SK-N-SH (cell line): ENCODE measurements around the gene AGAP1. TPM values are rescaled to one million over a fixed set of nuclear protein-coding genes. Genes with fewer than 3 reads are reported as not detected.

Experiments used
- CTCF ChIA-PET: fragments of 300-600, 350-600 bp; formaldehyde crosslinking; extraction: SDS; loops from one replicate; lab custom pipeline; 2021; lab: Yijun Ruan, JAX
- POLR2A ChIA-PET: fragments of 350-600 bp; sonication (Branson Sonifier 250); formaldehyde crosslinking; extraction: SDS; loops from one replicate; lab custom pipeline; 2020; ENCODE audit warnings: antibody characterized with exemption, inconsistent platforms; lab: Yijun Ruan, JAX
- DNase-seq: peaks from one replicate; pipeline ENCODE4 v3.0.0; 2012
- H2AFZ ChIP-seq: fragments of 200-600 bp; sonication (generic); 2 replicates; pipeline ENCODE4 v1.8.1; 2016; ENCODE audit warnings: antibody characterized with exemption, mild to moderate bottlenecking, low read depth
- H3F3A ChIP-seq: fragments of 200-600 bp; sonication (generic); replicated peaks from 2 replicates; pipeline ENCODE3; 2016; ENCODE audit warnings: antibody characterized with exemption, mild to moderate bottlenecking; ENCODE audit not compliant: insufficient read depth
- H3K27ac ChIP-seq, 2 experiments: fragments of 200-500 bp in 1 of 2; fragments of 200-600 bp in 1 of 2; sonication (Bioruptor generic) in 1 of 2; sonication (generic), shearing (Covaris generic) in 1 of 2; 2 replicates each; pipeline versions ENCODE4 v1.5.1 to v1.6.1; 2014 to 2016; ENCODE audit warnings: low read depth in 2 of 2, inconsistent platforms in 1 of 2, low read length in 1 of 2, mild to moderate bottlenecking in 1 of 2, mixed read lengths in 1 of 2
- H3K27me3 ChIP-seq: fragments of 200-600 bp; sonication (generic), shearing (Covaris generic); 2 replicates; pipeline ENCODE4 v1.6.1; 2016; ENCODE audit warnings: mixed run types; ENCODE audit not compliant: insufficient read depth
- H3K36me3 ChIP-seq, 2 experiments: fragments of 200-500 bp in 1 of 2; fragments of 200-600 bp in 1 of 2; sonication (Bioruptor generic) in 1 of 2; sonication (generic) in 1 of 2; replicated peaks in 1 of 2; 2 replicates each; pipeline versions ENCODE3 to v1.5.1; 2014 to 2016; ENCODE audit warnings: low read length in 1 of 2, mild to moderate bottlenecking in 1 of 2; ENCODE audit not compliant: insufficient read depth in 2 of 2, control insufficient read depth in 1 of 2
- H3K4me1 ChIP-seq, 2 experiments: fragments of 200-500 bp in 1 of 2; fragments of 200-600 bp in 1 of 2; sonication (Bioruptor generic) in 1 of 2; sonication (generic), shearing (Covaris generic) in 1 of 2; 2 replicates each; pipeline versions ENCODE4 v1.5.1 to v1.6.1; 2014 to 2016; ENCODE audit warnings: low read depth in 1 of 2, low read length in 1 of 2, mixed run types in 1 of 2; ENCODE audit not compliant: insufficient read depth in 2 of 2, control insufficient read depth in 1 of 2
- H3K4me2 ChIP-seq: fragments of 200-600 bp; sonication (generic), shearing (Covaris generic); 2 replicates; pipeline ENCODE4 v1.6.1; 2017; ENCODE audit warnings: mixed run types
- H3K4me3 ChIP-seq, 2 experiments: fragments of 200-500 bp in 1 of 2; fragments of 200-600 bp in 1 of 2; sonication (Bioruptor generic) in 1 of 2; sonication (generic), shearing (Covaris generic) in 1 of 2; 2 replicates each; pipeline versions ENCODE4 v1.5.1 to v1.8.1; 2014 to 2016; ENCODE audit warnings: low read depth in 2 of 2, inconsistent platforms in 1 of 2, low read length in 1 of 2, mild to moderate bottlenecking in 1 of 2, mixed read lengths in 1 of 2, moderate library complexity in 1 of 2
- H3K79me2 ChIP-seq: fragments of 200-600 bp; sonication (generic); 2 replicates; pipeline ENCODE4 v1.8.1; 2017; ENCODE audit warnings: mild to moderate bottlenecking; ENCODE audit not compliant: insufficient read depth
- H3K9ac ChIP-seq: fragments of 200-600 bp; sonication (generic); 2 replicates; pipeline ENCODE4 v1.6.1; 2017; ENCODE audit warnings: mixed run types
- H3K9me2 ChIP-seq: fragments of 200-600 bp; sonication (generic); 2 replicates; pipeline ENCODE4 v1.6.1; 2017; ENCODE audit warnings: mixed run types
- H3K9me3 ChIP-seq: fragments of 200-600 bp; sonication (generic); 2 replicates; pipeline ENCODE4 v1.6.1; 2017; ENCODE audit warnings: mixed run types, mild to moderate bottlenecking, moderate library complexity
- H4K20me1 ChIP-seq: fragments of 200-600 bp; sonication (generic); 2 replicates; pipeline ENCODE4 v1.6.1; 2017; ENCODE audit warnings: mild to moderate bottlenecking, mixed run types; ENCODE audit not compliant: insufficient read depth
- CHD2 ChIP-seq: fragments of 150-350 bp; IDR thresholded peaks from 2 replicates; pipeline ENCODE4 v1.6.1; 2018; ENCODE audit warnings: low read length; ENCODE audit not compliant: partially characterized antibody
- EP300 ChIP-seq, 2 experiments: IDR thresholded peaks; 2 replicates each; pipeline versions ENCODE4 v1.4.0 to v1.6.1; 2012; ENCODE audit warnings: borderline replicate concordance in 1 of 2, low read depth in 1 of 2, low read length in 1 of 2
- EZH2phosphoT487 ChIP-seq: fragments of 200-600 bp; sonication (generic); IDR thresholded peaks from 2 replicates; pipeline ENCODE4 v1.6.1; 2017; ENCODE audit warnings: low read depth, mixed run types, mild to moderate bottlenecking, antibody characterized with exemption, moderate library complexity, borderline replicate concordance
- FOSL2 ChIP-seq: IDR thresholded peaks from 2 replicates; pipeline ENCODE4 v1.4.0; 2012; ENCODE audit warnings: low read depth, mild to moderate bottlenecking, moderate library complexity, borderline replicate concordance
- FOXM1 ChIP-seq: IDR thresholded peaks from 2 replicates; pipeline ENCODE4 v1.4.0; 2012; ENCODE audit warnings: low read depth, mild to moderate bottlenecking
- GABPA ChIP-seq: IDR thresholded peaks from 2 replicates; pipeline ENCODE4 v1.4.0; 2012; ENCODE audit warnings: low read depth, mild to moderate bottlenecking
- GATA2 ChIP-seq: sonication (generic); formaldehyde crosslinking; IDR thresholded peaks from 2 replicates; pipeline ENCODE4 v1.5.0; 2020; ENCODE audit warnings: mild to moderate bottlenecking, missing genetic modification reagents
- JUND ChIP-seq: IDR thresholded peaks from 2 replicates; pipeline ENCODE4 v1.4.0; 2012
- MXI1 ChIP-seq: IDR thresholded peaks from 2 replicates; pipeline ENCODE4 v1.6.1; 2012; ENCODE audit warnings: mild to moderate bottlenecking, low read depth, low read length, improper control_type of control experiment
- NRF1 ChIP-seq: IDR thresholded peaks from 2 replicates; pipeline ENCODE4 v1.6.1; 2012; ENCODE audit warnings: low read depth, mild to moderate bottlenecking, low read length
- POLR2AphosphoS5 ChIP-seq: IDR thresholded peaks from 2 replicates; pipeline ENCODE4 v1.6.1; 2012; ENCODE audit warnings: low read depth, low read length
- TCF12 ChIP-seq: IDR thresholded peaks from 2 replicates; pipeline ENCODE4 v1.4.0; 2012
- USF2 ChIP-seq: fragments of 150-350 bp; IDR thresholded peaks from 2 replicates; pipeline ENCODE4 v1.6.1; 2017; ENCODE audit warnings: antibody characterized with exemption, low read length, low read depth, borderline replicate concordance
- ZBTB33 ChIP-seq: IDR thresholded peaks from 2 replicates; pipeline ENCODE4 v1.4.0; 2012; ENCODE audit warnings: low read depth, borderline replicate concordance
- WGBS: methylation state at CpG from one replicate; pipeline ENCODE4 v1.1.6; 2017; ENCODE audit warnings: low lambda C conversion rate; 5-methylcytosine and 5-hydroxymethylcytosine counted together
- polyA plus RNA-seq, 3 experiments: library from polyadenylated mRNA; depleted of rRNA; stranded (reverse); fragments of >200 nt; gene quantifications; 2 replicates each; pipeline ENCODE4 v1.2.3, GENCODE V29; 2012
- TF ChIP-seq, protein P1 (sequence below): IDR thresholded peaks from 2 replicates; pipeline ENCODE4 v1.6.1; 2012; ENCODE audit warnings: mild to moderate bottlenecking, low read depth, low read length, moderate library complexity

The AGAP1 gene
- polyA plus RNA-seq, 1 of the 3 experiments (the other 2 are of a cell fraction), result 8.8 TPM

DNA sequence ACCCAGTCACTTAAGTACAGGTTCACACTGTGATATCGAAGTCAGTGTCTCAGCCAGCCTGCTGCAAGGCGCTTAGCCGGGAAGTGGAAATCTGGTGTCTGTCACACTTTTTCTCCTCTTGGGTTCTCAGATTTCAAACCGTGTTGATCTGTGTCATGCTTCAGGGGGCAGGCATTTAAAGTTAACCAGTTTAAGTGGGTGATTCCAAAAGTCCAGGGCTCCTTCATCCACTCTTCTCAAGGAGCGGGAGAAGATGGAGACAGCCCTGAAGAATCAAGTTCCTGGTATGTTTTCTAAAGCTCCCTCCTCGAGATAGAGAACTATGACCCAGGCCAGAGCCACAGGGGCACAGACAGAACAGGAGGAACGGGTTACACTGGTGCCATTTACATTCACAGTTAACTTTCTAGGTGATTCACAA lies 342.7 kb downstream of the AGAP1 start:
- Histone ChIP-seq H2AFZ (no peak overlapping the region), H3K4me1 (no peaks in the 10 kb centered on the region), H3K4me2 (no peak overlapping the region), H3K27ac (no peak overlapping the region), H3K9me2 (no peaks in the 10 kb centered on the region), H3K27me3 (no peaks in the 10 kb centered on the region), H3K36me3 (no peaks in the 10 kb centered on the region), H3K4me3 (no peak overlapping the region), H3K9me3 (no peaks in the 10 kb centered on the region), H3K9ac (no peak overlapping the region), H3F3A (no peaks in the 10 kb centered on the region), H3K79me2 (no peaks in the 10 kb centered on the region)
- POLR2A ChIA-PET, result no interaction called here
- no peak for DNase-seq
- 90% methylated on average over 7 of the region's 7 CpGs for WGBS
- TF ChIP-seq EP300 (IDR thresholded peaks at IDR 0.05; ENCODE audit: borderline replicate concordance in 1 of 2, low read depth in 1 of 2, low read length in 1 of 2), result no peak
- TF ChIP-seq GATA2 (CRISPR knock-in tag), result no peak
- TF ChIP-seq, all 33 proteins: peak for 0
- H4K20me1 ChIP-seq, result no peaks in the 10 kb centered on the region
- CTCF ChIA-PET, result no interaction called here

- H3K27me3 ChIP-seq, result no peaks in the 10 kb centered on the region
- no peak overlapping the region for H3K4me2 ChIP-seq
- H4K20me1 ChIP-seq, result no peaks in the 10 kb centered on the region
- TF ChIP-seq EP300 (IDR thresholded peaks at IDR 0.05; ENCODE audit: borderline replicate concordance in 1 of 2, low read depth in 1 of 2, low read length in 1 of 2) (no peak), FOSL2 (no peak), TCF12 (no peak), ZBTB33 (no peak), USF2 (no peak), GABPA (no peak), GATA2 (CRISPR knock-in tag) (no peak), EZH2phosphoT487 (no peak), NRF1 (no peak), CHD2 (no peak), POLR2AphosphoS5 (no peak), JUND (no peak), FOXM1 (no peak), MXI1 (no peak)
- TF ChIP-seq, protein P1, sequence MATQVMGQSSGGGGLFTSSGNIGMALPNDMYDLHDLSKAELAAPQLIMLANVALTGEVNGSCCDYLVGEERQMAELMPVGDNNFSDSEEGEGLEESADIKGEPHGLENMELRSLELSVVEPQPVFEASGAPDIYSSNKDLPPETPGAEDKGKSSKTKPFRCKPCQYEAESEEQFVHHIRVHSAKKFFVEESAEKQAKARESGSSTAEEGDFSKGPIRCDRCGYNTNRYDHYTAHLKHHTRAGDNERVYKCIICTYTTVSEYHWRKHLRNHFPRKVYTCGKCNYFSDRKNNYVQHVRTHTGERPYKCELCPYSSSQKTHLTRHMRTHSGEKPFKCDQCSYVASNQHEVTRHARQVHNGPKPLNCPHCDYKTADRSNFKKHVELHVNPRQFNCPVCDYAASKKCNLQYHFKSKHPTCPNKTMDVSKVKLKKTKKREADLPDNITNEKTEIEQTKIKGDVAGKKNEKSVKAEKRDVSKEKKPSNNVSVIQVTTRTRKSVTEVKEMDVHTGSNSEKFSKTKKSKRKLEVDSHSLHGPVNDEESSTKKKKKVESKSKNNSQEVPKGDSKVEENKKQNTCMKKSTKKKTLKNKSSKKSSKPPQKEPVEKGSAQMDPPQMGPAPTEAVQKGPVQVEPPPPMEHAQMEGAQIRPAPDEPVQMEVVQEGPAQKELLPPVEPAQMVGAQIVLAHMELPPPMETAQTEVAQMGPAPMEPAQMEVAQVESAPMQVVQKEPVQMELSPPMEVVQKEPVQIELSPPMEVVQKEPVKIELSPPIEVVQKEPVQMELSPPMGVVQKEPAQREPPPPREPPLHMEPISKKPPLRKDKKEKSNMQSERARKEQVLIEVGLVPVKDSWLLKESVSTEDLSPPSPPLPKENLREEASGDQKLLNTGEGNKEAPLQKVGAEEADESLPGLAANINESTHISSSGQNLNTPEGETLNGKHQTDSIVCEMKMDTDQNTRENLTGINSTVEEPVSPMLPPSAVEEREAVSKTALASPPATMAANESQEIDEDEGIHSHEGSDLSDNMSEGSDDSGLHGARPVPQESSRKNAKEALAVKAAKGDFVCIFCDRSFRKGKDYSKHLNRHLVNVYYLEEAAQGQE, result no peak
- H3K4me3 ChIP-seq, result no peak overlapping the region
- no peaks in the 10 kb centered on the region for H3K9me2 ChIP-seq
- no peaks in the 10 kb centered on the region for H3K79me2 ChIP-seq
- no peak for DNase-seq
- no peaks in the 10 kb centered on the region for H3K4me1 ChIP-seq
- H3K27ac ChIP-seq, result no peak overlapping the region
- WGBS, result 93% methylated on average over 11 of the region's 11 CpGs
- H2AFZ ChIP-seq, result no peak overlapping the region
- H3F3A ChIP-seq, result no peaks in the 10 kb centered on the region
- H3K9ac ChIP-seq, result no peak overlapping the region
- ChIA-PET POLR2A (no interaction called here), CTCF (interaction anchor here (0.7 kb wide), 1 partner anchor 60 kb away, joined by 5 read pairs; no protein-coding TSS in a partner anchor)
- no peaks in the 10 kb centered on the region for H3K9me3 ChIP-seq
- H3K36me3 ChIP-seq, result no peaks in the 10 kb centered on the region
These were observed 345.4 kb downstream of the AGAP1 start for GRCh38 chr2:235839226-235839625.
